Keratinocyte (primary cell): ENCODE measurements around the gene SLC7A1. TPM values are rescaled to one million over a fixed set of nuclear protein-coding genes. Genes with fewer than 3 reads are reported as not detected.

Experiments
- DNase-seq: peaks from one replicate; pipeline ENCODE4 v3.0.0-alpha.2; 2011; ENCODE audit warnings: low read depth, missing footprints, low spot score
- FAIRE-seq: peaks from 2 replicates; lab custom pipeline; 2011; peaks lifted over from hg19 to GRCh38; lab: Jason Lieb, UNC
- H2AFZ ChIP-seq: 2 replicates; pipeline ENCODE4 v1.6.0; 2012; ENCODE audit warnings: low read length, control low read depth, inconsistent platforms; ENCODE audit not compliant: control insufficient read depth
- H3K27ac ChIP-seq: 2 replicates; pipeline ENCODE4 v1.5.1; 2011; ENCODE audit warnings: low read length; ENCODE audit not compliant: control insufficient read depth, insufficient read depth
- H3K27me3 ChIP-seq: 3 replicates; pipeline ENCODE4 v1.6.0; 2011; ENCODE audit warnings: low read length; ENCODE audit not compliant: control insufficient read depth, insufficient read depth; ENCODE audit errors: extremely low read depth
- H3K36me3 ChIP-seq, 2 experiments: 2 replicates in 1 of 2; 3 replicates in 1 of 2; pipeline ENCODE4 v1.5.1; 2011; ENCODE audit warnings: low read length in 2 of 2, mild to moderate bottlenecking in 1 of 2; ENCODE audit not compliant: control insufficient read depth in 2 of 2, insufficient read depth in 2 of 2; ENCODE audit errors: extremely low read depth in 1 of 2
- H3K4me1 ChIP-seq: 3 replicates; pipeline ENCODE4 v1.5.1; 2011; ENCODE audit warnings: low read length; ENCODE audit not compliant: control insufficient read depth, insufficient read depth; ENCODE audit errors: extremely low read depth
- H3K4me2 ChIP-seq: 3 replicates; pipeline ENCODE4 v1.6.0; 2011; ENCODE audit warnings: low read depth, low read length; ENCODE audit not compliant: control insufficient read depth, insufficient read depth; ENCODE audit errors: extremely low read depth
- H3K4me3 ChIP-seq, 3 experiments: fragments of 200-600 bp in 1 of 3; sonication (generic) in 1 of 3; 2 replicates in 2 of 3; 3 replicates in 1 of 3; pipeline ENCODE4 v1.5.1; 2011 to 2016; ENCODE audit warnings: low read length in 3 of 3, mild to moderate bottlenecking in 3 of 3, control low read depth in 2 of 3, inconsistent platforms in 1 of 3, low read depth in 1 of 3, mixed read lengths in 1 of 3, mixed run types in 1 of 3, moderate library complexity in 1 of 3; ENCODE audit not compliant: control insufficient read depth in 2 of 3, insufficient read depth in 2 of 3; ENCODE audit errors: extremely low read depth in 1 of 3
- H3K79me2 ChIP-seq: 2 replicates; pipeline ENCODE4 v1.6.0; 2012; ENCODE audit warnings: low read length; ENCODE audit not compliant: control insufficient read depth, insufficient read depth
- H3K9ac ChIP-seq: 3 replicates; pipeline ENCODE4 v1.6.0; 2011; ENCODE audit warnings: low read length; ENCODE audit not compliant: control insufficient read depth, insufficient read depth; ENCODE audit errors: extremely low read depth
- H3K9me1 ChIP-seq: 3 replicates; pipeline ENCODE4 v1.6.0; 2011; ENCODE audit warnings: low read length; ENCODE audit not compliant: control insufficient read depth, insufficient read depth; ENCODE audit errors: extremely low read depth
- H3K9me3 ChIP-seq: 2 replicates; pipeline ENCODE4 v1.5.1; 2012; ENCODE audit warnings: low read depth, low read length; ENCODE audit not compliant: control insufficient read depth
- H4K20me1 ChIP-seq: 3 replicates; pipeline ENCODE4 v1.6.0; 2011; ENCODE audit warnings: low read length; ENCODE audit not compliant: control insufficient read depth, insufficient read depth; ENCODE audit errors: extremely low read depth
- EZH2 ChIP-seq: IDR thresholded peaks from one replicate; pipeline ENCODE4 v1.6.1; 2012; ENCODE audit warnings: inconsistent platforms, mild to moderate bottlenecking, low read length, moderate library complexity
- dilution Hi-C: fragments of 300-500 bp; cut with MboI; formaldehyde crosslinking; loops from one replicate; pipeline ENCODE4 v1.7.0; 2020; ENCODE audit warnings: low sequenced_read_pairs; ENCODE audit not compliant: extremely low pct_ligation_motif_present
- polyA plus RNA-seq, 5 experiments: library from polyadenylated mRNA; depleted of rRNA in 3 of 5; stranded (reverse) in 3 of 5; stranded (forward) in 1 of 5; unstranded in 1 of 5; fragments of >200 nt; gene quantifications; 1 replicate in 1 of 5; 2 replicates in 3 of 5; 3 replicates in 1 of 5; pipeline versions ENCODE4 v1.2.1 to v1.2.3, GENCODE V29; 2011 to 2012; ENCODE audit warnings: missing spikeins in 2 of 5, low read depth in 1 of 5, low replicate concordance in 1 of 5
- TF ChIP-seq, protein P1 (sequence below), 3 experiments: IDR thresholded peaks in 1 of 3; conservative IDR thresholded peaks in 1 of 3; optimal IDR thresholded peaks in 1 of 3; 2 replicates in 2 of 3; 3 replicates in 1 of 3; pipeline versions ENCODE3 to v1.5.1; 2011; ENCODE audit warnings: low read length in 3 of 3, mild to moderate bottlenecking in 3 of 3, moderate library complexity in 2 of 3, control low read depth in 1 of 3, inconsistent platforms in 1 of 3; ENCODE audit not compliant: insufficient read depth in 2 of 3; ENCODE audit errors: extremely low read depth in 1 of 3

The SLC7A1 gene
- polyA plus RNA-seq, 1 donor (not counting 4 experiments of a cell fraction or from before 2014, with no cell fraction given), result 41.5 TPM

DNA sequence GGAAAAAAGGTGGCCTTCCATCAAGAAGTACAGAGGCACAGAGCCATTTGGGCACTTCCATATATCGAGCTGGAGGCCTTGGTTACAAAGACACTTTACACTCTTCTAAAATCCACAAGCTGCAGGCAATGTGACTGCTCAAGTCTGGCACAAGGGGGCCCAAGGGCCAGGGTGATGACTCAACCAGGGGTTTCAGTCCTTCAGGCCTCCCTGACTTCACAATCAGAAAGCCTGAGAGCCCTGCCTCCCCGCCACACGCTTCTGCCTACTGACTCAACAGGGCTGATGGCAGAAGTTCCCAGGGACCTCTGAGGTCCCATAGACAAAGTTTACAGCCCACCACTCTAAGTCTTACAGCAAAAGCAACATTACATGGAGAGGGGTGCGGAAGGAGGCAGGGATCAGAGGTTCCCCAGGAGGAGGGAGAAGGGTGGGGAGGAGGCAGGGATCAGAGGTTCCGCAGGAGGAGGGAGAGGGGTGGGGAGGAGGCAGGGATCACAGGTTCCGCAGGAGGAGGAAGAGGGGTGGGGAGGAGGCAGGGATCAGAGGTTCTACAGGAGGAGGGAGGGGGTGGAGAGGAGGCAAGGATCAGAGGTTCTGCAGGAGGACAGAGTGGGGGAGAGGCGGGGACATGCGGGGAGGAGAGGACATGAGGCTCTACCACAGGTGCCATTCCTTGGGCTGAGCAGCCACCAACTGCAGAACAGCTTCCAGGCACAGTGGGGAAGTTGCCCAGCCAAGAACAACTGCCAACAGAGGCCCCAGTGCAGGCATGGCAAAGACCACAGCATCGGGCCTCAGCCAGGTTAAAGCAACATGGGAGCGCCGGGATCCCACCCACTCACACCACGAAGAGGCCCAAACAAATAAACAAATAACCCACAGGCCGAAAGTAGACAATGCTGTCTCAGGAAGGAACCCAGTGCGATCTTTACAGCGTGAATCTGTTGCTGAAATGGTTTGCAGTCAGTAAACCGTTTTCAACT is 52.0 kb downstream of the SLC7A1 start:
- peaks cover 22% of the 10 kb centered on the region for H4K20me1 ChIP-seq
- H3K4me2 ChIP-seq, result no peak overlapping the region
- H3K27me3 ChIP-seq, result no peaks in the 10 kb centered on the region
- TF ChIP-seq, protein P1, sequence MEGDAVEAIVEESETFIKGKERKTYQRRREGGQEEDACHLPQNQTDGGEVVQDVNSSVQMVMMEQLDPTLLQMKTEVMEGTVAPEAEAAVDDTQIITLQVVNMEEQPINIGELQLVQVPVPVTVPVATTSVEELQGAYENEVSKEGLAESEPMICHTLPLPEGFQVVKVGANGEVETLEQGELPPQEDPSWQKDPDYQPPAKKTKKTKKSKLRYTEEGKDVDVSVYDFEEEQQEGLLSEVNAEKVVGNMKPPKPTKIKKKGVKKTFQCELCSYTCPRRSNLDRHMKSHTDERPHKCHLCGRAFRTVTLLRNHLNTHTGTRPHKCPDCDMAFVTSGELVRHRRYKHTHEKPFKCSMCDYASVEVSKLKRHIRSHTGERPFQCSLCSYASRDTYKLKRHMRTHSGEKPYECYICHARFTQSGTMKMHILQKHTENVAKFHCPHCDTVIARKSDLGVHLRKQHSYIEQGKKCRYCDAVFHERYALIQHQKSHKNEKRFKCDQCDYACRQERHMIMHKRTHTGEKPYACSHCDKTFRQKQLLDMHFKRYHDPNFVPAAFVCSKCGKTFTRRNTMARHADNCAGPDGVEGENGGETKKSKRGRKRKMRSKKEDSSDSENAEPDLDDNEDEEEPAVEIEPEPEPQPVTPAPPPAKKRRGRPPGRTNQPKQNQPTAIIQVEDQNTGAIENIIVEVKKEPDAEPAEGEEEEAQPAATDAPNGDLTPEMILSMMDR (optimal IDR thresholded peaks at IDR 0.05 in 1 of 3, IDR thresholded peaks at IDR 0.05 in 1 of 3, conservative IDR thresholded peaks at IDR 0.05 in 1 of 3; ENCODE audit: extremely low read depth in 1 of 3, insufficient read depth in 2 of 3, low read length in 3 of 3), result no peak
- TF ChIP-seq EZH2, result no peak
- peaks cover 1% of the 10 kb centered on the region for H3K4me1 ChIP-seq
- FAIRE-seq (no peak), DNase-seq (no peak)
- no peaks in the 10 kb centered on the region for H3K9me3 ChIP-seq
- no peak overlapping the region for H3K9ac ChIP-seq
- H3K4me3 ChIP-seq, result no peak overlapping the region
- peaks cover 31 to 32% of the 10 kb centered on the region in 2 experiments for H3K36me3 ChIP-seq
- H3K79me2 ChIP-seq, result peaks cover 97% of the 10 kb centered on the region
- dilution Hi-C loops, result no loop called here
- H3K9me1 ChIP-seq, result peaks cover 4% of the 10 kb centered on the region
- no peak overlapping the region for H2AFZ ChIP-seq
- H3K27ac ChIP-seq, result no peak overlapping the region

DNA sequence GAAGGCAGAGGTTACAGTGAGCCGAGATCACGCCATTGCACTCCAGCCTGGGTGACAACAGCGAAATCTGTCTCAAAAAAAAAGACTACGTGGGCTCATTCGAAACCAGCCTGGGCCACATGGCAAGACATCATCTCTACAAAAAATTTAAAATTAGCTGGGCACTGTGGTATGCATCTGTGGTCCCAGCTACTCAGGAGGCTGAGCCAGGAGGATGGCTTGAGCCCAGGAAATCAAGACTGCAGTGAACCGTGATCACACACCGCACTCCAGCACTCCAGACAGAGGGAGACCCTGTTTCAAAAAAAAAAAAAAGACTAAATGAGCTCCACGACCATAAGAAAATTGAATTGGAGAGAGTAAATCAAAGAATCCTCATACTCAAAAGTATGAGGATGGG is 53.1 kb downstream of the SLC7A1 start:
- peaks cover 97% of the 10 kb centered on the region for H3K79me2 ChIP-seq
- no peak overlapping the region for H3K9ac ChIP-seq
- no peak overlapping the region for H3K27ac ChIP-seq
- H3K4me3 ChIP-seq, result no peak overlapping the region
- no peak overlapping the region for H2AFZ ChIP-seq
- peaks cover 6% of the 10 kb centered on the region for H3K9me1 ChIP-seq
- H4K20me1 ChIP-seq, result peaks cover 27% of the 10 kb centered on the region
- no peak for FAIRE-seq
- dilution Hi-C loops, result no loop called here
- DNase-seq, result no peak
- no peaks in the 10 kb centered on the region for H3K27me3 ChIP-seq
- H3K36me3 ChIP-seq, result peaks cover 29 to 33% of the 10 kb centered on the region in 2 experiments
- no peaks in the 10 kb centered on the region for H3K9me3 ChIP-seq
- peaks cover 4% of the 10 kb centered on the region for H3K4me1 ChIP-seq
- H3K4me2 ChIP-seq, result no peak overlapping the region
- TF ChIP-seq EZH2, result no peak
- TF ChIP-seq, protein P1 (optimal IDR thresholded peaks at IDR 0.05 in 1 of 3, IDR thresholded peaks at IDR 0.05 in 1 of 3, conservative IDR thresholded peaks at IDR 0.05 in 1 of 3; ENCODE audit: extremely low read depth in 1 of 3, insufficient read depth in 2 of 3, low read length in 3 of 3), result no peak
